ENCODE results near the gene DUSP1. TPM values are rescaled to one million over a fixed set of nuclear protein-coding genes. Genes with fewer than 3 reads are reported as not detected.

The DUSP1 gene
- total and polyA plus RNA-seq, 3 donors from 2014 or later, result 86.2 to 172 (median 159) TPM

DNA sequence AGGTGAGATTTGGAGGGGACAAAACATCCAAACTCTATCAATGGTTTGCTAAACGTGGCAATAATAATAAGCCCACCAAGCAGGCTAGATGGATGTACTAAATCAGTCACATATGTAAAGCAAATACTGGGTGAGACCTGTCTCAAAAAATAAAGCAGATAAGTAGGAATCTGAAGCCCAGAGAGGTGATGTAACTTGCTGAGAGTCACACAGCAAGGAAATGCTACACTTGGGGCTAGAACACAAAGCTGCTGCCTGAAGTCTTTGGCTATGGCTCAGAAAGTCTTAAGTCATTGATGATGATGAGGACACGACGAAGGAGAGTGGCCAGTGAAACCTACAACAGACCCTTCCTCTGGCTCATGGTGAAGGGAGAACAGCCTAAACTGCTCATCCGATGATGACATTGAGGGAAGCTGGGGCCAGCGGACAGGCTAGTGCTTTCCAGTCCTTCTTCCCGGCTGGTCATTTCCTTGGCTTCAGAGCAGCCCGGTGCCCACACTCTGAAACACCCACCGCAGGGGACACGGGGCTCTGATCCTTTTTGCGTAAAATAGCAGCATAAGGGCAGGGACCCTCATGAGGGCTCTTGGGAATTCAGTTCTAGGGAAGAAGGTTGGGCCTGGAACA lies 14.1 kb downstream of the DUSP1 start:
- 75 to 81% methylated on average over 10 of the region's 10 CpGs for WGBS, 2 donors
- no peaks in the 10 kb centered on the region for H3K36me3 ChIP-seq (ENCODE audit: low read depth, missing control alignments)
- no peaks in the 10 kb centered on the region for H3K27me3 ChIP-seq
- intact Hi-C loops (cut with DNase I; ENCODE audit: low total_unique reads), result no loop called here
- no peak overlapping the region for H3K4me3 ChIP-seq
- no peaks in the 10 kb centered on the region for H3K9me3 ChIP-seq
- H3K4me1 ChIP-seq, result no peaks in the 10 kb centered on the region
- DNase-seq, result no peak
- no peak overlapping the region for H3K27ac ChIP-seq
- TF ChIP-seq, protein P1, sequence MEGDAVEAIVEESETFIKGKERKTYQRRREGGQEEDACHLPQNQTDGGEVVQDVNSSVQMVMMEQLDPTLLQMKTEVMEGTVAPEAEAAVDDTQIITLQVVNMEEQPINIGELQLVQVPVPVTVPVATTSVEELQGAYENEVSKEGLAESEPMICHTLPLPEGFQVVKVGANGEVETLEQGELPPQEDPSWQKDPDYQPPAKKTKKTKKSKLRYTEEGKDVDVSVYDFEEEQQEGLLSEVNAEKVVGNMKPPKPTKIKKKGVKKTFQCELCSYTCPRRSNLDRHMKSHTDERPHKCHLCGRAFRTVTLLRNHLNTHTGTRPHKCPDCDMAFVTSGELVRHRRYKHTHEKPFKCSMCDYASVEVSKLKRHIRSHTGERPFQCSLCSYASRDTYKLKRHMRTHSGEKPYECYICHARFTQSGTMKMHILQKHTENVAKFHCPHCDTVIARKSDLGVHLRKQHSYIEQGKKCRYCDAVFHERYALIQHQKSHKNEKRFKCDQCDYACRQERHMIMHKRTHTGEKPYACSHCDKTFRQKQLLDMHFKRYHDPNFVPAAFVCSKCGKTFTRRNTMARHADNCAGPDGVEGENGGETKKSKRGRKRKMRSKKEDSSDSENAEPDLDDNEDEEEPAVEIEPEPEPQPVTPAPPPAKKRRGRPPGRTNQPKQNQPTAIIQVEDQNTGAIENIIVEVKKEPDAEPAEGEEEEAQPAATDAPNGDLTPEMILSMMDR (IDR thresholded peaks at IDR 0.05), result no peak
- no peak for TF ChIP-seq POLR2A (IDR thresholded peaks at IDR 0.05)

DNA sequence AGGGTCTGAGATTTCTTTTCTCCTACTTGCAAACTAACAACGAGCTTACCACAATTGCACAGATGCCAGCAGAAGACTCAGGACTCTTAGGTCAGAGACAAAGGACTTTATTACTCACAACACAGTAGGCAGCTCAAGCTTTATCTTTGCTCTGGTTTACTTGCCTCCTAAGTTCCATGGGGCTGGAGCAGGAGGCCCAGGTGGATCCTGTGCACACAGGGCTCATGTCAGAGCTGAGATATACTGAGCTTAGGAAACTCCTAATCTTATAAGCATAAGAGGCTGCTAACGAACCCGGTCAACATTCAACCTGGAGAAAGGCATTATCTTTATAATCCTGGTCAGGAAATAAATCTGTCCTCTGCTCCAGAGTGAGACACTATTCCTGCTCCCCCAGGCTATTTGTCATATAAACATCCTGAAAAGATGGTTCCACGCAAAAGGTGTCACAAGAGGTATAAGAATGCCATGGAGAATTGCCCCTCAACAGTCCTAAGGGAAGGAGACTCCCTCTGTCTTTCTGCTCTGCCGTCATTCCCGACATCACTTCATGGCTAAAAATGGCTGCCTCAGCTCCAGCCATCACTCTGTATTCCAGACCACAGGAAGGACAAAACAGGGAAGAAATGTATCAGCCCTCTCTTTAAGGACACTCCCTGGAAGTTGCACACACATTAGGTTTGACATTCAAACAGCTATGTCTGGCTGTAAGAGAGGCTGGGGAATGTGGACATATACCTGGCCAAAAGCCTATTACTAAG lies 16.2 kb downstream of the DUSP1 start:
- no peaks in the 10 kb centered on the region for H3K9me3 ChIP-seq
- peaks cover 7% of the 10 kb centered on the region for H3K4me1 ChIP-seq
- H3K27ac ChIP-seq, result no peak overlapping the region
- H3K36me3 ChIP-seq (ENCODE audit: low read depth, missing control alignments), result no peaks in the 10 kb centered on the region
- WGBS, 2 donors, result 87 to 88% methylated on average over 6 of the region's 6 CpGs
- intact Hi-C loops (cut with DNase I; ENCODE audit: low total_unique reads), result no loop called here
- no peaks in the 10 kb centered on the region for H3K27me3 ChIP-seq
- no peak overlapping the region for H3K4me3 ChIP-seq
- DNase-seq, result no peak
- TF ChIP-seq, protein P1 (IDR thresholded peaks at IDR 0.05), result no peak
- no peak for TF ChIP-seq POLR2A (IDR thresholded peaks at IDR 0.05)

DNA sequence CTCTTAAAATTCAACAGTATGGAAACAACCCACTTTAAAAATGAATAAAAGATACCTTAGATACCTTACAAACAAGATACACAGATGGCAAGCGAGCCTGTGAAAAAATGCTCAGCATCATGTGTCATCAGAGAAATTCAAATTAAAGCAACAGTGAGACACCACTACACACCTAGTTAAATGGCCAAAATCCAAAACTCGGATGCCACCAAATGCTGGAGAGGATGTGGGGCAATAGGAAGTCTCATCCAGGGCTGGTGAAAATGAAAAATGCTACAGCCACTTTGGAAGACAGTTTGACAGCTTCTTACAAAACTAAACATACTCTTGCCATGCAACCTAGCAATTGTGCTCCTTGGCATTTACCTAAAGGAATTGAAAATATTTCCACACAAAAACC lies 17.9 kb downstream of the DUSP1 start:
- intact Hi-C loops (cut with DNase I; ENCODE audit: low total_unique reads), result no loop called here
- Histone ChIP-seq H3K36me3 (ENCODE audit: low read depth, missing control alignments) (no peaks in the 10 kb centered on the region), H3K27ac (no peak overlapping the region), H3K4me3 (no peak overlapping the region), H3K4me1 (peaks cover 15% of the 10 kb centered on the region), H3K9me3 (no peaks in the 10 kb centered on the region), H3K27me3 (no peaks in the 10 kb centered on the region)
- TF ChIP-seq POLR2A (IDR thresholded peaks at IDR 0.05), result no peak
- TF ChIP-seq, protein P1 (IDR thresholded peaks at IDR 0.05), result no peak
- 79 to 80% methylated on average over 2 of the region's 2 CpGs for WGBS, 2 donors
- DNase-seq, result no peak

DNA sequence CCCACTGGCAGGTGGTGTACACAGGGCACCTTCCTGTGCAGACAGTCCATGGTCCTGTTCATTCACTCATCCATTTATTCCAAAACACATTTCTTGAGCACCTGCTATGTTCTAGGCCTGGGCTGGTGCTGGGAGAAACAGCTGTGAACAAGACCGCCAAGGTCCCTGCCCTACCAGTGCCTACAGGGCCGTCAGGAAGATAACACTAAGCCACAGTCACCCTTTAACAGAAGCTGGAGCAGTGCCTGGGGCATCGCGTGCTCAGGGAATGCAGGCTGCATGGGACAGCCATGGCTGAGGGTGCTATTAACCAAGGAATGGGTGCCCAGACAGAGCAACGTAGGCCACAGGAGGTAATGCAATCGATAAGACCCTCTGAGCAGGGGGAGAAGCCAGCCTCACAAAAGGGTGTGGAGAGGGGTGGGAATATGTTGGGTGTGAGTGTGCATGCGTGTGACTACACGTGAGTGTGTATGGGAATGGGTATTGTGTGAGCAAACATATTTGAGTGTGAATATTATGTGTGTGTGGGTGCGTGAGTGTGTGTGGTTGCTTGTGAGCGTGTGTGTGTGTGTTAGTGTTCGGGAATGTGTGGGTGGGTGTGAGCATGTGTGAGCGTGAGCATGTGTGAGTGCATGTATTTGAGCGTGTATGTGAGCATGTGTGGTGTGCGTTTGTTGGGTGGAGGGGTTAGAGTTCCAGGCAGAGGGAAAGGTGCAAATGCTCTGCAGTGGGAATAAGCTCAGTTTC lies 19.1 kb downstream of the DUSP1 start:
- H3K9me3 ChIP-seq, result no peaks in the 10 kb centered on the region
- TF ChIP-seq, protein P1 (IDR thresholded peaks at IDR 0.05), result no peak
- TF ChIP-seq POLR2A (IDR thresholded peaks at IDR 0.05), result no peak
- DNase-seq, result no peak
- 77 to 94% methylated on average over 14 of the region's 14 CpGs for WGBS, 2 donors
- intact Hi-C loops (cut with DNase I; ENCODE audit: low total_unique reads), result no loop called here
- no peaks in the 10 kb centered on the region for H3K36me3 ChIP-seq (ENCODE audit: low read depth, missing control alignments)
- peaks cover 15% of the 10 kb centered on the region for H3K4me1 ChIP-seq
- H3K4me3 ChIP-seq, result no peak overlapping the region
- H3K27me3 ChIP-seq, result no peaks in the 10 kb centered on the region
- H3K27ac ChIP-seq, result no peak overlapping the region

All from testis (tissue), 3 donors.